Vagina (tissue), 2 donors: ENCODE results near the gene RAPGEF4. TPM values are rescaled to one million over a fixed set of nuclear protein-coding genes. Genes with fewer than 3 reads are reported as not detected.

ENCODE experiments used
- DNase-seq, 2 donors: peaks; one replicate each; pipeline ENCODE4 v3.0.0-alpha.2; 2017; ENCODE audit errors: extremely low spot score in 2 of 2
- H3K27ac ChIP-seq: fragments of 200-600 bp; sonication (generic); one replicate; pipeline ENCODE4 v1.5.1; 2019
- H3K27me3 ChIP-seq: fragments of 200-600 bp; sonication (generic); one replicate; pipeline ENCODE4 v1.5.1; 2019
- H3K36me3 ChIP-seq, 2 donors: fragments of 200-600 bp; sonication (generic); one replicate each; pipeline ENCODE4 v1.5.1; 2017 to 2019
- H3K4me1 ChIP-seq: fragments of 200-600 bp; sonication (generic); one replicate; pipeline ENCODE4 v1.5.1; 2019
- H3K4me3 ChIP-seq, 2 donors: fragments of 200-600 bp; sonication (generic); 1 replicate in 1 of 2; 2 replicates in 1 of 2; pipeline ENCODE4 v1.5.1; 2016 to 2019
- H3K9me3 ChIP-seq: fragments of 200-600 bp; sonication (generic); one replicate; pipeline ENCODE4 v1.5.1; 2019
- POLR2A ChIP-seq, 2 donors: fragments of 450-650 bp; IDR thresholded peaks; one replicate each; pipeline ENCODE4 v1.6.1; 2017; ENCODE audit warnings: antibody characterized with exemption in 2 of 2, mild to moderate bottlenecking in 2 of 2, moderate library complexity in 2 of 2
- POLR2AphosphoS5 ChIP-seq, 2 donors: sonication (generic); formaldehyde crosslinking; IDR thresholded peaks; one replicate each; pipeline ENCODE4 v1.9.0; 2017; ENCODE audit warnings: antibody characterized with exemption in 2 of 2, mild to moderate bottlenecking in 2 of 2, low read depth in 1 of 2; ENCODE audit not compliant: insufficient read depth in 1 of 2
- intact Hi-C: fragments of 100-400 bp; cut with DNase I; formaldehyde crosslinking; loops from one replicate; pipeline ENCODE4 v1.15.1; 2023
- total RNA-seq: library from RNA; depleted of rRNA; stranded (reverse); fragments of >200 nt; gene quantifications from one replicate; pipeline ENCODE4 v1.2.3, GENCODE V29; 2016
- TF ChIP-seq, protein P1 (sequence below), 3 experiments: fragments of 450-650 bp in 2 of 3; fragments of 200-600 bp in 1 of 3; sonication (generic) in 1 of 3; IDR thresholded peaks; one replicate each; pipeline ENCODE4 v1.5.1; 2017 to 2019; ENCODE audit warnings: antibody characterized with exemption in 3 of 3, mild to moderate bottlenecking in 2 of 3, moderate library complexity in 2 of 3

RAPGEF4 gene
- total RNA-seq, 1 donor from 2014 or later = 18.4 TPM

DNA sequence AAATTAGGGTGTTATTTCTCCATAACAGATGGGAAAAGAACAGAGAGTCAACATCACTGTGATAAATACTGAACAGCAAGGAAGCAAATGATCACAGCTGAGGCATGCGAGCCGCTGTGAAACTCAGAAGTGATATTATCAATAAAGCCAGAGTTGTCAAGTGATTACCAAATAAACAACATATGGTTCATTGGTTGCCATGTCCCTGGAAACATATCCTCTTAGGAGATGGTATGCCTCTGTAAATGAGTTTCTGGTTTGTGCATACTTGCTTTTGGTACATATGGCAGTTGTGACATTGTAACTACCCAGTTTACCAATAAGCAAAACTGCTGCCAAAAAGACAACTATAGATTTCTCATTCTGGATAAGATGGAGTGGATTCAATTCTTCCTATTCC is 23.8 kb downstream of the RAPGEF4 start:
- TF ChIP-seq POLR2A (IDR thresholded peaks at IDR 0.05) (no peak), POLR2AphosphoS5 (IDR thresholded peaks at IDR 0.05; ENCODE audit: insufficient read depth in 1 of 2, low read depth in 1 of 2) (no peak)
- TF ChIP-seq, protein P1, sequence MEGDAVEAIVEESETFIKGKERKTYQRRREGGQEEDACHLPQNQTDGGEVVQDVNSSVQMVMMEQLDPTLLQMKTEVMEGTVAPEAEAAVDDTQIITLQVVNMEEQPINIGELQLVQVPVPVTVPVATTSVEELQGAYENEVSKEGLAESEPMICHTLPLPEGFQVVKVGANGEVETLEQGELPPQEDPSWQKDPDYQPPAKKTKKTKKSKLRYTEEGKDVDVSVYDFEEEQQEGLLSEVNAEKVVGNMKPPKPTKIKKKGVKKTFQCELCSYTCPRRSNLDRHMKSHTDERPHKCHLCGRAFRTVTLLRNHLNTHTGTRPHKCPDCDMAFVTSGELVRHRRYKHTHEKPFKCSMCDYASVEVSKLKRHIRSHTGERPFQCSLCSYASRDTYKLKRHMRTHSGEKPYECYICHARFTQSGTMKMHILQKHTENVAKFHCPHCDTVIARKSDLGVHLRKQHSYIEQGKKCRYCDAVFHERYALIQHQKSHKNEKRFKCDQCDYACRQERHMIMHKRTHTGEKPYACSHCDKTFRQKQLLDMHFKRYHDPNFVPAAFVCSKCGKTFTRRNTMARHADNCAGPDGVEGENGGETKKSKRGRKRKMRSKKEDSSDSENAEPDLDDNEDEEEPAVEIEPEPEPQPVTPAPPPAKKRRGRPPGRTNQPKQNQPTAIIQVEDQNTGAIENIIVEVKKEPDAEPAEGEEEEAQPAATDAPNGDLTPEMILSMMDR (IDR thresholded peaks at IDR 0.05) = no peak
- Histone ChIP-seq H3K9me3 (no peaks in the 10 kb centered on the region), H3K36me3 (no peaks in the 10 kb centered on the region)

DNA sequence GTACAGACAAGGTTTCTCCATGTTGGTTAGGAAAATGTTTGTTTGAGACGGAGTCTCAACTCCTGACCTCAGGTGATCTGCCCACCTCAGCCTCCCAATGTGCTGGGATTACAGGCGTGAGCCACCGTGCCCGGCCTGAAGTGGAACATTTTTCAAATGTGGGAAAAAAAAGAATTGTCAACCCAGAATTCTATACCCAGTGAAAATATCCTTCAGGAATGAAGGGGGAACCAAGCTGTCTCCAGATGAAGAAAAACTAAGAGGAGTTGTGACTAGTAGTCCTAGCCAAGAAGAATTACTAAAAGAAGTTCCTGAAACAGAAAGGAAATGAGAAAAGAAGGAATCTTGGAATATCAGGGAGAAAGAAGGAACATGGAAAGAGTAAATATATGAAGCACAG is 25.7 kb downstream of the RAPGEF4 start:
- Histone ChIP-seq H3K9me3 (no peaks in the 10 kb centered on the region), H3K27me3 (no peaks in the 10 kb centered on the region), H3K4me1 (no peaks in the 10 kb centered on the region), H3K27ac (no peak overlapping the region), H3K4me3 (no peak overlapping the region), H3K36me3 (no peaks in the 10 kb centered on the region)
- TF ChIP-seq, protein P1 (IDR thresholded peaks at IDR 0.05) = no peak
- TF ChIP-seq POLR2AphosphoS5 (IDR thresholded peaks at IDR 0.05; ENCODE audit: insufficient read depth in 1 of 2, low read depth in 1 of 2) (no peak), POLR2A (IDR thresholded peaks at IDR 0.05) (no peak)
- no peak for DNase-seq
- intact Hi-C loops = no loop called here

More for the DNA sequence above, 23.8 kb downstream of the RAPGEF4 start:
- no peak overlapping the region for H3K4me3 ChIP-seq
- H3K27me3 ChIP-seq = no peaks in the 10 kb centered on the region
- H3K27ac ChIP-seq = no peak overlapping the region
- no peaks in the 10 kb centered on the region for H3K4me1 ChIP-seq
- no peak for DNase-seq
- intact Hi-C loops = no loop called here

DNA sequence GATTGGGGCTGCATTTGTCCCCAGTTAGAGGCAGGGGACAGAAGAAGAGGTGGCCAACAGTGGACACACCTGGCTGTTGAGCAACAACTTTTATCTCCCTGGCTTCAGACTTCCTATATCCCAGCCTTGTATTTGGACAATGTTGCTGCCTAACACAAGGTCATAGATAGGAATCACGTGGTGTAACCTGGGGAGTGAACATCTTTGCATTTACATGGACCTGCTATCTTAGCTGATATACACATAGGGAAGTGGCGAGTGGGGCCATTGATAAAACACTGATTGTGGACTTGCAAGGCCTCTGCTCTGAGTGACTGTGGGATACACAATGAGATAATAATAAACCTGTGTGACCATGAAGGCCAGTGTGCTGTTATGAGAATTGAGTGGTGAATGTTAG is 26.9 kb downstream of the RAPGEF4 start:
- TF ChIP-seq, protein P1 (IDR thresholded peaks at IDR 0.05) = no peak
- H3K36me3 ChIP-seq = no peaks in the 10 kb centered on the region
- no peak overlapping the region for H3K4me3 ChIP-seq
- DNase-seq = no peak
- H3K27me3 ChIP-seq = no peaks in the 10 kb centered on the region
- intact Hi-C loops = no loop called here
- H3K9me3 ChIP-seq = no peaks in the 10 kb centered on the region
- no peaks in the 10 kb centered on the region for H3K4me1 ChIP-seq
- no peak overlapping the region for H3K27ac ChIP-seq

DNA sequence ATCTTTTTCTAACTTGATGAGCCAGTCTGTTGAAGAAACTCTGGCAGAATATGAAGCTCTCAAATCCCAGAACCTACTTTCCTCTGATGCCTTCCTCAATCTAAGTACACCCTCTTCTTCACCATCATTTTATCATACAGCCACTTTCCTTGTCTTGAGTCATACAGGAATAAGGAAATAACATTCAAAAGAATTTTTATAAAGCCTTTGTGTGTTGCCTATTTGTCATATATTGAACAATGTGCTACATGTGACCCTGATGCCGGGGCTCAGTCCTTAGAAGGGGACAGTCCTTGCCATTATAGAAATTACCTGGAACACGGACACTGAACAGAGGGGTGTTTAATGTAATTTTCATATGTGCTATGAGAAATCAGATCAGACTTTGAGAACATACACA is 27.4 kb downstream of the RAPGEF4 start:
- Histone ChIP-seq H3K27me3 (no peaks in the 10 kb centered on the region), H3K4me3 (no peak overlapping the region), H3K4me1 (no peaks in the 10 kb centered on the region), H3K27ac (no peak overlapping the region), H3K36me3 (no peaks in the 10 kb centered on the region), H3K9me3 (no peaks in the 10 kb centered on the region)
- intact Hi-C loops = no loop called here
- no peak for DNase-seq
- no peak for TF ChIP-seq POLR2A (IDR thresholded peaks at IDR 0.05)
- TF ChIP-seq, protein P1 (IDR thresholded peaks at IDR 0.05) = no peak
- TF ChIP-seq POLR2AphosphoS5 (IDR thresholded peaks at IDR 0.05; ENCODE audit: insufficient read depth in 1 of 2, low read depth in 1 of 2) = no peak

DNA sequence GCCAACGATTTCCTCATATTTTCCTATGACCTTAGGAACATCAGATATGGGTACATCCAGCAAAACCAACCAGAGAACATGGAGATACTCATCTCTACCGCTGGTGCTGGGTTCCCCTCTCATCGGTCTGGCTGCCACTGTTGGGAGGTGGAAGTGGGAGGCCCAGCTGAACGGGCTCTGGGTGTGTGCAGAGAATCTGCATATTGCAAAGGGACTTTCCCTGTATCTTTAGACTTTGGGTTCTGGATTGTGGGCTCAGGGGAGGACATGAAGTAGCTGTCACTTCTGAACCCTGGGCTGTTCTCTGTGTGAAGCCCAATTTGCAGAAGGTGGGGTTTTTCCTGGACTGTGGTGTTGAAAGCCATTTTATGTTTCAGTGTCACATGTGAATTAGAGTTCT is 30.0 kb downstream of the RAPGEF4 start:
- Histone ChIP-seq H3K27me3 (no peaks in the 10 kb centered on the region), H3K9me3 (no peaks in the 10 kb centered on the region), H3K36me3 (no peaks in the 10 kb centered on the region), H3K4me1 (no peaks in the 10 kb centered on the region), H3K4me3 (no peak overlapping the region), H3K27ac (no peak overlapping the region)
- DNase-seq = no peak
- TF ChIP-seq POLR2A (IDR thresholded peaks at IDR 0.05) = no peak
- no peak for TF ChIP-seq POLR2AphosphoS5 (IDR thresholded peaks at IDR 0.05; ENCODE audit: insufficient read depth in 1 of 2, low read depth in 1 of 2)
- TF ChIP-seq, protein P1 (IDR thresholded peaks at IDR 0.05) = no peak
- intact Hi-C loops = no loop called here
